ENCODE data around the gene ZNF407.

Gene ZNF407

DNA sequence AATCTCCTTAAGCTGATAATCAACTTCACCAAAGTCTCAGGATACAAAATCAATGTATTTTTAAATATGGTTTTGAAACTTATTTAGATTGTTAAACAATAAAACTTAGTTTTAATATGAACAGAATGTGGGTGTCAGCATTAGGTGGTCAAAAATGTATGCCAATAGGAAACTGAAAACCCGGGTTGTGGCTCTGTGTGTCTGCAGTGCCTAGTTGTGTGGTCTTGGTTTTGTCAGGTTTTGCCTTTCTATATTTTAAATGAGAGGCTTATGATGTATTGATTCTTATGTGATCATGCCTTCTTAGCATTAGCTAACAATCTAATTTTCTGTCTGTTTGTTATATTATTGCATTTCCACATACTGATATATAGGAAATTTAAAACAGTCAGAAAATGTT lies 227.8 kb downstream of the ZNF407 start:
- Histone ChIP-seq H3K36me3 (ENCODE audit: insufficient read depth, low read length) (no peaks in the 10 kb centered on the region), H3K9ac (ENCODE audit: low read depth, low read length) (no peak overlapping the region), H3K9me3 (ENCODE audit: control insufficient read depth, insufficient read depth, low read length) (no peaks in the 10 kb centered on the region)

DNA sequence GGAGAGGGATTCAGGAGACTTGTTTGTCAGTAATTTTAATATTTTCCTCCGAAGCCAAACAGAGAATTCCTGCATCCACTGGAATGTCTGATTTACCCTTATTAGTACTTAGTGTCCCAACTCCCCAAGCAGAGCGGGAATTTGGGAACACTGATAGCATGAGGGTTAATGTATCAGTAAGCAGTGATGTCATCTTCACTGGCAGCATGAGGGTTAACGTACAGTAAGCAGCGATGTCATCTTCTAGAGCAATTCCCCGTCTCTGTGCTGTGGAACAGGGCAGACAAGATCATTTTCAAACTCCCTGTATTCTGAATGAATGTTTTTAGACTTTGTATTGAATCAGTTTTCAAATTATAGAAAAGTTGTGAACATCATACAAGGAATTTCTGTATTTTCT lies 228.9 kb downstream of the ZNF407 start:
- Histone ChIP-seq H3K9ac (ENCODE audit: low read depth, low read length) (no peak overlapping the region), H3K4me1 (ENCODE audit: insufficient read depth, low read length) (no peaks in the 10 kb centered on the region), H3K36me3 (ENCODE audit: insufficient read depth, low read length) (no peaks in the 10 kb centered on the region), H3K9me3 (ENCODE audit: control insufficient read depth, insufficient read depth, low read length) (no peaks in the 10 kb centered on the region)

More for the DNA sequence above, 227.8 kb downstream of the ZNF407 start:
- H3K4me1 ChIP-seq (ENCODE audit: insufficient read depth, low read length) = no peaks in the 10 kb centered on the region

DNA sequence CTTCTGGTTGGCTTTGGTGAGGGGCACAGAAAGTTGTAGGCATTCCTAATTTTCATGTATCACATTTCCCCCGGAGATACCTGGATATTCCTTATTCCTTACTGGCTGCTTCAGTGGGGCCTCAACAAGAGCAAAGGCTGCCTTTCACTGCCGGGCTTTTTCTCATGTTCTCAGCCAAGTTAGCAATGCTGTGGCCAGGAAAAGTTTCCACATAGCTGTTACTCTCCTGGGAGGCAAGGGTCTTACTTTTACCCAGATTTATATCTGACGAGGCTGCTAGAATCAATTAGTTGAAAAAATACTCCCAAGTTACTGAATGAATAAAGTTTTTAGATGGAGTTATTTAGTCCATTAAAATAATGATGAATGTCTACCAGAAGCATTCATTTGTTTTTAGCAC lies 230.5 kb downstream of the ZNF407 start:
- Histone ChIP-seq H3K9me3 (ENCODE audit: control insufficient read depth, insufficient read depth, low read length) (no peaks in the 10 kb centered on the region), H3K36me3 (ENCODE audit: insufficient read depth, low read length) (no peaks in the 10 kb centered on the region), H3K4me1 (ENCODE audit: insufficient read depth, low read length) (no peaks in the 10 kb centered on the region), H3K9ac (ENCODE audit: low read depth, low read length) (no peak overlapping the region)

DNA sequence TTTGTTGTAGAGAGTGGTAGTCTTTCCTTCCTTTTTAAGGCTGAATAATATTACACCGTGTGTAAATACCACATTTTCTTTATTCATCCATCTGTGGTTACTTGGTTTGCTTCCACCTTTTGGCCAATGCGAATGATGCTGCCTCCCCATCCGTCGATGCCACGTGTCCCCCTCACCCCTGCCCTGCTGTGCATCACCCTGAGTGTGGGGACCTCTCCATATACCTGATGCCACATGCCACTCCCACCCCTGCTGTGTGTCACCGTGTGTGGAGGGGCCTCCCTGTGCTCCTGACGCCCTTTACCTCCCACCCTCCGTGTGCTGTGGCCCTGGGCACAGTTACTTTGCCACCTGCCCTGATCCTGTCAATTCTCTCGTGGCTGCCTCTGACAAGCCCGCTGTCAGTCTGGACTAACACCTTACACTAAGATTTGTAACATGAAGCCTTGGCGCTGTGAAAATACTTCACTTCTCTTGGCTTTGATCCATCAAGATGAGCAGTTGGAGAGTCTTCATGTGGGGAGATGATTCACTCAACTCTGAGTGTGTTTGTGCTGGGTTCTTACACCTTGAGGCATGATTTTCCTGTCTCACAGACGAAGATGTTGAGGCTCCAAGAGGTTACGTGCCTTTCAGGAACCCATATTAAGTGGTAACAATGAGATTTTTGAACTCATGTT lies 234.0 kb downstream of the ZNF407 start:
- Histone ChIP-seq H3K4me1 (ENCODE audit: insufficient read depth, low read length) (peaks cover 3% of the 10 kb centered on the region; the same call in 1 of the 2 replicates), H3K9me3 (ENCODE audit: control insufficient read depth, insufficient read depth, low read length) (no peaks in the 10 kb centered on the region), H3K9ac (ENCODE audit: low read depth, low read length) (no peak overlapping the region), H3K36me3 (ENCODE audit: insufficient read depth, low read length) (no peaks in the 10 kb centered on the region)

DNA sequence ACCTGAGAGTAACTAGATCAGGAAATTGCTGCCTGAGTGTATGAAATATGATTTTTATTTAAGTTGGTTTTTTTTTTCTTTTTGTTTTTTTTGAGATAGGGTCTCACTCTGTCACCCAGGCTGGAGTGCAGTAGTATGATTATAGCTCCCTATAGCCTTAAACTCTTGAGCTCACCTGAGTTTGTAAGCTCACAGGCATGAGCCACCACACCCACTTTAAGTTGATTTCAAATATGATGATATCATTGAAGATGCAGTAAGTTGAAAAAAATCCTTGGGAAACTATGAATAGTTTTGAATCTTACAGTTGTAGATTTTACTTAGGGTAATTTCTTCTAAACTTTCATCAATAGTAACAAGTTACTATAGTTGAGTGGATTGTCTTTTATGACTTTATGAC lies 234.7 kb downstream of the ZNF407 start:
- H3K9ac ChIP-seq (ENCODE audit: low read depth, low read length) = no peak overlapping the region
- H3K4me1 ChIP-seq (ENCODE audit: insufficient read depth, low read length) = peaks cover 3% of the 10 kb centered on the region; the same call in 1 of the 2 replicates
- no peaks in the 10 kb centered on the region for H3K9me3 ChIP-seq (ENCODE audit: control insufficient read depth, insufficient read depth, low read length)
- H3K36me3 ChIP-seq (ENCODE audit: insufficient read depth, low read length) = no peaks in the 10 kb centered on the region

DNA sequence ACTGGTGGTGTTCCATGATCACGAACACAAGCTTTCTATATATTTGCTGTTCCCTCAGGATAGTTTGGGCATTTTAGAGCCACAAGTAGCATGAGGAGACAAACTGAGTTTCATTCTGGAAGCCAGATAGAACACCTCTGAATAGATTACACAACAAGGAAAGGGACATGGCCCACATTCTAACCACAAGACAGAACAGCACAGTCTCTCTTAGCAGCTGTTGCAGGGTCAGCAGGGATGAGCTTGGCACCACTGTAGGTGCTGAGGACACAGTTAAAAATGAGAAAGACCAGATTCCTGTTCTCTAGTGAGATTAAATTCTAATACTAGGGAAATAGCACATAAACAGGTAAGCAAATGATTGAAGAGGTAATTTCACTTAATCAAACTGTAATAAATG lies 235.3 kb downstream of the ZNF407 start:
- H3K9me3 ChIP-seq (ENCODE audit: control insufficient read depth, insufficient read depth, low read length) = no peaks in the 10 kb centered on the region
- peaks cover 3% of the 10 kb centered on the region; the same call in 1 of the 2 replicates for H3K4me1 ChIP-seq (ENCODE audit: insufficient read depth, low read length)
- no peak overlapping the region for H3K9ac ChIP-seq (ENCODE audit: low read depth, low read length)
- no peaks in the 10 kb centered on the region for H3K36me3 ChIP-seq (ENCODE audit: insufficient read depth, low read length)

DNA sequence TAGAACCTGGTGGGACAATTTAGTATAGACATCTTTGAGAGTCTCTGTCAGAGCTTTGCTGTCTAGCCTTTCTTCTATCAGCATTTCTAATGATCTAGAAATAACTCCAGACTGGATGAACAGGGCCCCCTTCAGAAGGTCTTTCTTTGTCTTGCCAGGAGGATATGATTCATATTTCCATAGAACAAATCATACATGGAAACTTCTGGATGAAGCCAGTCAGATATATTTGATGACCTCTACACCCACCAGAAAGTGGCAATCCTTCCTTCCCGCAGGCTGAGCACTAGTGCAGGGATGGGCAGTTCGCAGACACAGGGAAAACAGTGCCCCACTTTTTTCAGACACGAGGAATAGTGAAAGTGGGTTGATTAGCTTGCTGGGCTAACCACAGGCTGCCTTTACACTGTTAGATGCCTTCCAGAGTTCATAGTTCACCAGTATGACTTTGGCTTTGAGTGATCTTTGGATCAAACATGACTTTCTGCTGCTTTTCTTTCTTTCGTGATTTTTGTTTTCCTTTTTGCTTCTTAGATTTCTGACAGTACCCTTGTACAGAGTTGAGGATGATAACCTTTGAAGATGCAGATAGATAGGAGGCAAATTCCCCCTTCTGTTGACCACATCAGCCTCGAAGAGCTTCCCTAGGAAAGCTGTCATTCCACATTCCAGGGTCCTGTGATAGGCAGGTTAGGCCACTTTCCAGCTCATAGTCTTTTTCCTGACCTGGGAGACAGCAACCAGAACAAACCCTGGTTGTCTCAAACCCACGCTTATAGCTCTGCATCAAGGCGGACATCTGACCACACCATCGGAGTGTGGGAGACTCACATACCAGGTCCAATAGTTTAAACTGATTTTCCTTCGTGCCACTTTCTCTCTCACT lies 237.0 kb downstream of the ZNF407 start:
- no peaks in the 10 kb centered on the region for H3K36me3 ChIP-seq (ENCODE audit: insufficient read depth, low read length)
- no peaks in the 10 kb centered on the region for H3K9me3 ChIP-seq (ENCODE audit: control insufficient read depth, insufficient read depth, low read length)
- H3K4me1 ChIP-seq (ENCODE audit: insufficient read depth, low read length) = peaks cover 3% of the 10 kb centered on the region; the same call in 1 of the 2 replicates
- H3K9ac ChIP-seq (ENCODE audit: low read depth, low read length) = no peak overlapping the region

DNA sequence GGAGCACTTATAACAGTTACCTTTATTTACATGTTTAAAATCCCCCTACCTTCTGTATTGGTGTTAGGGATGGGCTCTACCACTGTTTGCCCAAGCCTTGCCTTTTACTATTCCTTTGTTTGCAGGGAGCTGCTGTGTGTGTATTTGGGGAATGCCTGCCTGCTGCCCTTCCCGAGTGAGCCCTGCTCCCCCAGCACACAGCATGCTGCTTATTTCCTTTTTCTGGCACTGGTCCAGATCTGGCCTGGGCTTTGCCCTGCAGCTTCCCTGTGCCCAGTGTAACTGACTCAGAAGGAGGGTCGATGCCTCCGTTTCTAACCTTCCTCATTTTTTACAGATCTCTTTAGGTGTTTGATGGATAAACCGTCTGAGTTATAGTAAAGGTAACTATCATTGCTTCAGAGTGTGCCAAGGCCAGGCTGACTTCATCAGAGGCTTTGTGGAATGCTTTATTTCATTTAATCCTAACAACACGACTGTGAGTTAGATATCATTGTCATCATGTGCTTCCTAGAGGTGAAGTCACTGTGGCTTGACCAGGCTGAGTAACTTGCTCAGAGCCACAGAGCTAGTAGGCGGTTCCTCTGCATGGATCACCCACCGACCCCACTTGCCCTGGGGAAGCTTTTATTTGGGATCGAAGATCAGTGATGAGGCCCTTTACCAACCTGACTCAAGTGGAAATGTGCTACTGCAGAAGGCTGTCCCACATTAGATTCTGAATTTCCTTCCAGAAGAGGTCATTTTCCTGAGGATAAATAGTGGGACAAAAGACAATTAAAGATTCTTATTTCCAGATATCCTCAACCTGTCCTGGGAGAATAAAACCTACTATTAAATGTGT lies 238.8 kb downstream of the ZNF407 start:
- no peaks in the 10 kb centered on the region for H3K36me3 ChIP-seq (ENCODE audit: insufficient read depth, low read length)
- H3K9me3 ChIP-seq (ENCODE audit: control insufficient read depth, insufficient read depth, low read length) = no peaks in the 10 kb centered on the region
- no peak overlapping the region for H3K9ac ChIP-seq (ENCODE audit: low read depth, low read length)
- H3K4me1 ChIP-seq (ENCODE audit: insufficient read depth, low read length) = peaks cover 14% of the 10 kb centered on the region; the same call in 1 of the 2 replicates

DNA sequence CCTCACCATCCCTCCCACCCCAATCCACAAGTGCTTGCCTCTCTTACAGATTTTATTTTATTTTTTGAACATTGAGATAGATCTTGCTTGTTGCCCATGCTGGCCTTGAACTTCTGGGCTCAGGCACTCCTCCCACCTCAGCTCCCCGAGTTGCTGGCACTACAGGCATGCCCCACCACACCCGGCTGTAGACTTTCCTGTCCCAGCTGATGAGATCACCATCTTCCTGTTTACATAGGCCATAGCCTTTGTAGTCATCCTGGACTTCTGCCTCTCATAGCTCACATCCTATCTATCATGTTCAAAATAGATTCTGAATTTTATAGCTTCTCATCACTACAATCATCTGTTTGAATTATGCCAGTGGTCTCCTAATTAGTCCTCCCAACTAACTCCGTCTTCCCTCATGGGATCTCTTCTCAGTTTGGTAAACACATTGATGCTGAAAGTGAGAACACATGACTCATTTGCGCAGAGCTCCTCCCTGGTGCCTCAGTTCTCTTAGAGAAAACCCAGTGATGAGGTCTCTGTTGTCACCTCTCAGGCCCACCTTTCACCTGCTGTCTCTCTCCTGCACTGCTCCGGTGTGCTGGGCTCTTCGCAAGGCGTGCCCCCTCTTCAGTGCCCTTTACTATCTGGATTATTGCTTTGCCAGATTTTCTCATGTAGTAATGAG lies 243.0 kb downstream of the ZNF407 start:
- no peaks in the 10 kb centered on the region for H3K9me3 ChIP-seq (ENCODE audit: control insufficient read depth, insufficient read depth, low read length)
- H3K9ac ChIP-seq (ENCODE audit: low read depth, low read length) = no peak overlapping the region
- no peaks in the 10 kb centered on the region for H3K36me3 ChIP-seq (ENCODE audit: insufficient read depth, low read length)
- peaks cover 14% of the 10 kb centered on the region; the same call in 1 of the 2 replicates for H3K4me1 ChIP-seq (ENCODE audit: insufficient read depth, low read length)

DNA sequence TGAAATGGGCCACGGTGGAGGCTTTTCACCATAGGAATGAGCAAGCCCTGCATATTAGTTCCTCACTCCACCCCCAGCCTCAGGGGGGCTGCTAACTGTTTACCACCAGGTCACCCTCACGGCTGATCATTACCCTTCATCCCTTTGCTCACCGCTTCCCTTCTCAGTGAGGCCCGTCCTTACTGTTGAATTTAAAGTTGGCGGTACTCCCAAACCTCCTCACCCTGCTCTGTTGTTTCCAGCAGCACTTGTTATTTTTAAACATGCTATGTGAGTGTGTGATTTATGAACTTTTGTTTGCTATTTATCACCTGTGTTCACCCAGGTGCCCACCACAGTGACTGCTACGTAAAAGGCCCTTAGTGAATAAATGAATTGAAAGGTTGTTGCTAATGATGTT lies 243.6 kb downstream of the ZNF407 start:
- no peaks in the 10 kb centered on the region for H3K36me3 ChIP-seq (ENCODE audit: insufficient read depth, low read length)
- no peak overlapping the region for H3K9ac ChIP-seq (ENCODE audit: low read depth, low read length)
- H3K9me3 ChIP-seq (ENCODE audit: control insufficient read depth, insufficient read depth, low read length) = no peaks in the 10 kb centered on the region

DNA sequence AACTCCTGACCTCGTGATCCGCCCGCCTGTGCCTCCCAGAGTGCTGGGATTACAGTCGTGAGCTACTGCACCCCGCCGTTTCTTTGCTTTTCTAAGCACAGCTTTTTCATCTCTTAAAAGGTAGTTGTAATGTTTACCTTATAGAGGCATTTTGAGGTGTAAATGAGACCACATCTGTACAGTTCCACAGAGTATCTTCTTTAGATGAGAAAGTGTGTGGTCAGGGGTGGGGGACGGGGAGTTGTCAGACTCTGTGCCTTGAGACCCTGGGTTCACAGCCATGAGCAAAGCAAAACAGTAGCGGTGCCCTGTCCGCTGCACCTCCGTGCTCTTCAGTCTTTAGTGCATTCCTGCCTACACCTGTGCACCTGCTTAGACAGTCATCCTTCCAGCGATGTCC lies 251.6 kb downstream of the ZNF407 start:
- Histone ChIP-seq H3K9me3 (ENCODE audit: control insufficient read depth, insufficient read depth, low read length) (no peaks in the 10 kb centered on the region), H3K9ac (ENCODE audit: low read depth, low read length) (no peak overlapping the region), H3K36me3 (ENCODE audit: insufficient read depth, low read length) (no peaks in the 10 kb centered on the region), H3K4me1 (ENCODE audit: insufficient read depth, low read length) (no peaks in the 10 kb centered on the region)

More for the DNA sequence above, 243.6 kb downstream of the ZNF407 start:
- peaks cover 14% of the 10 kb centered on the region; the same call in 1 of the 2 replicates for H3K4me1 ChIP-seq (ENCODE audit: insufficient read depth, low read length)

DNA sequence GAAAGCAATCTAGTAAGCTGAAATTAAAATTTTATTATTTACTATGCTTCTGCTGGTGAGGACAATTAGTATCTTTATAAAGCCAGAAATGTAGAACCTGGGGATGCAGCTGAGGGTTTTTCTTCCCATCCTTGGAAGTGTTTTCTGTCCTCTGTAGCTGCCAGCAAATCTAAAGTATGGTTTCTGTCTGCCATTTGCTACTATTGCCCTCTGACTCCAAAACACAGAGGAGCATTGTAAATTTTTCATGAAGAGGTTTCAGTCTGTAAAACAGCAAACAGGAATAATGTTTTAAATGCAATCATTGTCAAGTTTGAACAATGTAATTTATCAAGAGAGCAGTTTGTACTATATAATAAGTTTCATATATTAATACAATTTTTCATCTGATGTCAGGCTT lies 258.8 kb downstream of the ZNF407 start:
- H3K4me1 ChIP-seq (ENCODE audit: insufficient read depth, low read length) = no peaks in the 10 kb centered on the region
- H3K9ac ChIP-seq (ENCODE audit: low read depth, low read length) = no peak overlapping the region

DNA sequence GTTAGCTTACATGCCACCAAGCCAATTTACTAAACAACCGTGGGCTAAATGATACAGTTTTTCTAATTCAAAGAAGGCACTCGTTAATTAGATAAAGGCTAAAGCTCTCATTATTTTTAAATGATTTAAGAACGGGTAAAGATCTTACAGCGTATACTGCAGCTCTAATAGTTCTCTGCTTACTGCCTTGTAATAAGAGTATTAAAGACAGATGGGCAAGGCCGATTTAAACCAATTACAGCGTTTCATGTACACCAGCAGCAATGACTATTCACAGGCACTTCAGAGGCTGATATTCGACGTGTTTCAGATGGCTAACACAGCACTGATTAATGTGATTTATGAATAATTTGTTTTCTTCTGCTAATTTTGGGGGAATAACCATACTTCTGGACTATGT lies 259.3 kb downstream of the ZNF407 start:
- H3K9me3 ChIP-seq (ENCODE audit: control insufficient read depth, insufficient read depth, low read length) = no peaks in the 10 kb centered on the region
- no peaks in the 10 kb centered on the region for H3K36me3 ChIP-seq (ENCODE audit: insufficient read depth, low read length)
- H3K9ac ChIP-seq (ENCODE audit: low read depth, low read length) = no peak overlapping the region
- H3K4me1 ChIP-seq (ENCODE audit: insufficient read depth, low read length) = no peaks in the 10 kb centered on the region

More for the DNA sequence above, 258.8 kb downstream of the ZNF407 start:
- no peaks in the 10 kb centered on the region for H3K9me3 ChIP-seq (ENCODE audit: control insufficient read depth, insufficient read depth, low read length)
- no peaks in the 10 kb centered on the region for H3K36me3 ChIP-seq (ENCODE audit: insufficient read depth, low read length)

DNA sequence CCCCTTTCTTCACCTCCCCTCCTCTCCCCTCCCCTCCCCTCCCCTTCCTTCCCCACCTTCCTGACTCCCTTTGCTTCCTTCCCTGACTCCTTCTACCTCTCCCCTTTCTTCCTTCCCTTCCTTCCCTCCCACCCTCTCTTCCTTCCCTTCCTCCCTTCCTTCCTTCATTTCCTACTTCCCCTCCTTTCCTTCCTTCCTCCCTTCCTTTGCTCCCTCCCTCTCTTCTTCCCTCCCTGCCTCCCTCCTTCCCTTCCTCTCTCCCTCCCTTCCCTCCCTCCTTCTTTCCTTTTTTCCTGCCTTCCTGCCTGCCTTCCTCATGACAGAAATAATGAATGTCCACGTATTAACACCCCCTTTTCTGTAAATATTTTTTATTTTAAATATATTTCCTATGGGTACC lies 260.2 kb downstream of the ZNF407 start:
- Histone ChIP-seq H3K9ac (ENCODE audit: low read depth, low read length) (no peak overlapping the region), H3K36me3 (ENCODE audit: insufficient read depth, low read length) (no peaks in the 10 kb centered on the region), H3K9me3 (ENCODE audit: control insufficient read depth, insufficient read depth, low read length) (no peaks in the 10 kb centered on the region), H3K4me1 (ENCODE audit: insufficient read depth, low read length) (no peaks in the 10 kb centered on the region)
